Cortex of kidney (tissue), 1 donor: ENCODE measurements around the gene SYNPR.
"Not testable (repeated sequence)": the region's sequence is repeated elsewhere in the genome, so short reads cannot be mapped to it uniquely, and the experiment has no call there.

ENCODE experiments used
- DNase-seq: peaks from one replicate; lab custom pipeline; 2025; lab: John Stamatoyannopoulos, UW

The SYNPR gene

DNA sequence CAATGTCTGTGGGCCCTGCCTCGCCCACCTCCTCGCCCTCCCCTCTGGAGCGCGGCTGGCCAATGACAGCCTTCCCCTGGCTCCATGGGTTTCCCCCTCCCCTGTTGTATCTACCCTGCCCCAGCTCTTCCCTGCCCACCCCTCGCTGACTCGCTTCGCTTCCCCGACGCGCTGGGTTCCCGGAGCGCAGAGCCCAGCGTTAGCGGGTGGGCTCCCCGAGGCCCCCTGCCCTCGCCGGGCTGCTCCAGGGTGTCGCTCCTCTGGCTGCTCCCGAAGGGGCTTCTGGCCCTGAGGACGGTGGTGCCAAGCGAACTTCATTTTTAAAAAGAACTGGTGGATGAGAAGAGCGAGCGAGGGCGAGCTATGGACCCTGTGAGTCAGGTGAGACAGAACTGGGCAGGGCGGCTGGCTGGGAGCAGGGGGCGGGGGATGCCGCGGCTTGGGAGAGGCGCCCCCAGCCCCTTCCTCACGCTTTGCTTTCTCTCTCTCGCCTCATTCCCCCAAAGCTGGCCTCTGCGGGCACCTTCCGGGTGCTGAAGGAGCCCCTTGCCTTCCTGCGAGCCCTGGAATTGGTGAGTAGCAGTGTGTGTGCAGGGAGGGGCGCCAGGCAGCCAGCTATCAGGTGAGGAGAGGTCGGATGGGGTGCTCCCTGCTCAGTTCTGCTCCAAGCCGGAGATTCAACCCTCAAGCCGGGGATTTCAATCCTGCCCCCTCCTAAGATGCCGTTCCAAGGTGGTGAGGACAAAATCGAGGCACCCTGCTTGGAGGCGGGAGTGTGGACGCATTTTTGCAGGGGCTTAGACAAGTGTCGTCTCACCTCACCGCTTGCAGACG lies at the start of gene SYNPR:
Gene SYNPR, plus strand, starts transcription at position 138 of the 834 bp plus-strand sequence.
- DNase-seq: no peak

DNA sequence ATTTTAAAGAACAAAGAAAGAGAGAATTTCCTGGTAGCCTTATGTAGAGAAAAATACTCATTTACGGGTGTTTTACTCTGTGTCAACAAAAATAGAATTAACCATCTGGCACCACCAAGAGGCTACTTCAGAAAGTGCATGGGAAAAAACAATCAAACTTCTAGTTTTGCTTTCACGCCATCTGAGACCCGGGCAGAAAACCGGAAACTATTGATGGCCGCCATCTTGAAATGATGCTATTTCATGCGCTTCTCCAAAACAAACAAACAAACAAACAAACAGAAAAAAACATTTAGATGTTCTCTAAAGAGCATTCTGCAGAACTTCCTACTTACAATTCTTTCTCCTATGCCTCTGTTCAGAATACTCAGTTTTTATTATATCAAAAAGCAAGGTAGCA lies 49.4 kb upstream of the SYNPR start:
- no peak for DNase-seq

DNA sequence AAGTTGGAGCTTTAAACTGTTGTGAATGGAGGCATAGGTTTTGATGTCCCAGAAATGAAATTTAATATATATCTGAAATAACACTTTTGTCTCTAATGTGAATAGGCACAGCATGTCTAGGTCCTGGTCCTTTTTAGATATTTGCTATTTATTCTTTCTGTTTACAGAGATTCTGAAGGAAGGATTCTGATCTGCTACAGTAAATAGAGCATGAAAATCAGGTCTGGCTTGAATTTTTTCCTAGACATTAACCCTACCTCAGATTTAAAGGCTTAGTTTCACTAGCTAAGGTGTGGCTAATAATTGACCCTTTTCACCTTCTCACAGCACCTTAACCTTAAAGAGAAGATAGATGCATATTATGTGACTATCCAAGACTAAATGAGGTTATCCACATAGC lies 48.0 kb upstream of the SYNPR start:
- DNase-seq: no peak

DNA sequence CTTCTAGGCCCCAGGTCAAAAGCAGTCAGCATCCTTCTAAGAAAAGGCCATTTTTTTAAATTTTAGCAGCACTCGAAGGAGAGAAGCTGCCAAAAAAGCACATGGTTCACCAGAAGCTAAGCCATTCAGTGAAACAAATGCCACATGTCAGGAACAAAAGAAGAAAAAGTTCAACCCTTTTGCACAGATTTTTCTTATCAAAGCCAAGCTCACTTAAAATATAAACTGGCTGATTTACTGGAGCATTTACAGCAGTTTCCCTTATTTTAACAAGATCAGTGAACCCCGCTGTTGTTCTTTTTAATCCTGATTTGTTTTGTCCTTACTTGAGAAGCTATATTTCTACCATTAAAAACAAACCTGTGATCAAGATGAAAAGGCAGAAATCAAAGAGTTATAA lies 46.5 kb upstream of the SYNPR start:
- DNase-seq: no peak

DNA sequence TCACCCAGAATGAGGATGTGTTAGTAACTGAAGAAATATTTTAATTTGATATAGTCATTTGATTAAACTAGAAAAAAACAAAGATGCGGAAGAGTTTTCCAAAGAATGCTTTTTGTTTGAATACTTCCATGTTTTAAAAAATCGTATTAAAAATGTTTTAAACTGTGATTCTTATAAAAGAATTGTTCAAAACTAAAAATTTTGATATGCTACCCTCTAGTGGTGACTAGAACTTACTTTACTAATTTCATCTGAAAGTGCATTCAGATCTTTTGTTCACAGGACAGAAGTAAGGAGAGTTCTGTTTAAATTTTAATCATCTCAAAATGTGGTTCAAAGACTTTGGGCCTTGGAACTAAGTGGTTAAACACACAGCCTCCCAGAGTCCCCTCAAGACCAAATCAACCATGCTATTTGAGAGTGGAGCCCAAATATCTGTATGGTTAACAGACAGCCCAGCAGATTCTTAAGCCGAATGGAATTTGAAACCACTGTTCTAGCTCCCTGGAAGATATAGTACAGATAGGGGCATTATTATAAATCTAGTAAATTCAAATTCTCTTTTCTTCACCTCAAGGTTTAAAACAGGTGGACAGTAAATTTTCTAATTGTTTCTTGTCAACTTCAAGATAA lies 45.2 kb upstream of the SYNPR start:
- DNase-seq: no peak

DNA sequence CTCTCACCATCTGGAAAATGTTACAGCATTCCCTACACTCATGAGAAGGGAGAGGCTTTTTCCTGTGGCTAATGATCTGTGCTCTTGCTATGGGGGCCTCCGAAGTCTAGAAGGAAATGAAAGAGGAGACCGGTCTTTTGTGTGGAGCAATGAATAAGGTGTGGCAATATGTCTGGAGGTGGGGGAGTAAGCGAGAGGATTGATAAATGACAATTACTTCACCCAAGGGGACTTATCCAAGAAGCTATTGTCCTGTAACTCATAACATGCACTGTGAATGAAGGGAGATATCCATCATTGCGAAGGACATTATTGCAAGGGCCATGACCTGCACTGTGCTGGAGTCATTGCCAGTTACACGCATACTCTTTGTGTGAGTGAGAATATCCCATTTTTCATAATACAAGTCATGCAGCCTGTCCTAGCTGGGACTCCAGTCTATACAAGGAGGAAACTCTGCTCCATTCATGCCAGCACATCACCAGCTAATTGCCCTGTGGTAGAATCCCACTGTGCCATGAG lies 37.7 kb upstream of the SYNPR start:
- no peak for DNase-seq

DNA sequence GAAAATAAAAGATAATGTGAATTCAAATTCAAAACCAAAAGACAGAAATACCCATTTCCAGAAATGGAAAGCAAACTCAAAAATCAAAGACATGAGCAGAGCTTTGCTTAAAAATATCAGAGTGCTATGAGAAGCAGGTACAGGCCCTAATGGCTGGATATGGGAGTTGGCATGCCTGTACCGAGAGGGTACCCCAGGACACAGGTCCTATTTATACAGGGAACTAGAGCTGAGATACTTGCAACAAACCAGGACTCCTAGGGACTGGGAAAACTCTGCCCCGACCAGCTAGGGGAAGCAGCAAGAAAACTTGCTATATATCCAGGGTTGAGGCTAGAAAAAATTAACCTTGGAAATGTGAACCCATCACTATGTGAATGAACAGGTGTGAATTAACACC lies 36.0 kb upstream of the SYNPR start:
- DNase-seq: no peak

DNA sequence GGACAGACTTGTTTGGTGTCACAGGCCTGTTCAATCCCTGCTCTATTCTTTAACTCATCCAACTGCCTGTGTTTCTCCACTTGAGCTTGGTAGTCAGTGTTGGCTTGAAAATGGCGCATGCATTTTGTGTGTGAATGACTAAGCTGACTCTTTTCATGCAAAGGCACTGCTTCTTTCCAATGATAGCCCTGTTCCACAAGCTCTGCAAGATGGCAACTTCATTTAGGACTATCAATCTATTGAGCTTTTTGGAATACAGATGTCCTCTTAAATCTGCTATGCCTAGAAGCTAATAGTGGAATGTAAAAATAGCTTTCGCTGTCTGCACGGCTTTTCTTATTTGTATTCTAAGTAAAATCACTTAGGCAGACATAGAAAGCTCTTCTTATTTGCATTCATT lies 33.6 kb upstream of the SYNPR start:
- no peak for DNase-seq

DNA sequence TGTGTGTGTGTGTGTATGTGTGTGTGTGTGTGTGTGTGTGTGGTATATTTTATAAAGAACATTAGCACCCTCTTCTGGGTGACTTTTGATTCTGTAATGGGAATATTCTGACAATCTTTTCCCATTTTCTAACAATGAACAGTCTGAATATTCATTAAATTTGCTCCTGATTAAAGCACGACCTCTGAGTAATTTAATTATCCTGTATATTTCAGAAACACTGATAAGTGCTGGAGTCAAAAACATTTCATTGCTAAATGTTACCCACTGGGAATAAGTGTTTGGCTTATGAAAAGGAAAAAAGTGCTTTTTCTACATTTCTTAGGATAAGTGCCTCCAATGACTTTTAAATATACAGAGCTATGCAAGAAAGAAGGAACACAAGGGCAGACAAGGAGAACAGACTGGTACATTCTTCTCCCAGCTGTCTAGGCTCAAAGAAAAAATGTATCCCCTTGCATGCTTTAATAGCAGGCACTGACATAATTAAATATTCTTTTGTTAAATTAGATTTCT lies 32.3 kb upstream of the SYNPR start:
- DNase-seq: no peak

DNA sequence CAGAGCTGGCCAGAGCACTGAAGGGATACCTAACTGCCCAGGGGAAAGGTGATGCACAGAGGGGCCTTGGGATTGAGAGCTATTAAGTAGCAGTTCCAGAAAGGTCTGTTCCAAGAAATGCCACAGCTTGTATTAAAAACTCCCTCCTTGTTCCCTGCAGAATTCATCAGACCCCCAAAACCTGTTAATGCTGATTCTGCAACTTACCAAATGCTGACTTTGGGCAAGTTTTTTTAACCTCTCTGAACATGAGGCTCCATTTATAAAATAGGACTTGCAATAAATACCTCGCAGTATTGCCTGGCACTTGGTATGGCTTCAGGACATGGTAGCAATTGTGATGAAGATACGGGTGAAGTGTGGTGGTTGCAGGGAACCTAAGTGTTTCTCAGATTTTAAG lies 30.1 kb upstream of the SYNPR start:
- no peak for DNase-seq

DNA sequence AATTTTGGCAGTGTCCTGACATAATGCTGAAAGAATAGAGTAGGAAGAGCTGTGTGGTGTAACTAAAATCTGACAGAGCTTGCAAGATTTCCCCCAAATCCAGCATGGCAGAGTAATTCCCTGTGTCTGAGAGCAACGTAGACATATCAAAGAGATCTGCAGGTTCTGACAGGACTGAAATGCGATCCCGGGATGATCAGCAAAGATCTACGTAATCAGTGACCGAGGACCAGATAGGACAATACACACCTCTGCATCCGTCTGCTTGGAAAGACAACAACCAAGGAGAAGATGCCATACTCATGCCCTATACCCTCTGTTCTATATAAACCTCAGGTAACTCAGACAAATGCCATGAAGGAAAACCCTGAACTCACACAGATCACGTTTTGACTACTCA lies 26.6 kb upstream of the SYNPR start:
- DNase-seq: no peak

DNA sequence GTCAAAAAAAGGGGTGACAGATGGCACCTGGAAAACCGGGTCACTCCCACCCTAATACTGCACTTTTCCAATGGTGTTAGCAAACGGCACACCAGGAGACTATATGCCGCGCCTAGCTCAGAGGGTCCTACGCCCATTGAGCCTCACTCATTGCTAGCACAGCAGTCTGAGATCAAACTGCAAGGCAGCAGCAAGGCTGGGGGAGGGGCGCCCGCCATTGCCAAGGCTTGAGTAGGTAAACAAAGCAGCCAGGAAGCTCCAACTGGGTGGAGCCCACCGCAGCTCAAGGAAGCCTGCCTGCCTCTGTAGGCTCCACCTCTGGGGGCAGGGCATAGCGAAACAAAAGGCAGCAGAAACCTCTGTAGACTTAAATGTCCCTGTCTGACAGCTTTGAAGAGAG lies 22.3 kb upstream of the SYNPR start:
- DNase-seq: not testable (repeated sequence)

DNA sequence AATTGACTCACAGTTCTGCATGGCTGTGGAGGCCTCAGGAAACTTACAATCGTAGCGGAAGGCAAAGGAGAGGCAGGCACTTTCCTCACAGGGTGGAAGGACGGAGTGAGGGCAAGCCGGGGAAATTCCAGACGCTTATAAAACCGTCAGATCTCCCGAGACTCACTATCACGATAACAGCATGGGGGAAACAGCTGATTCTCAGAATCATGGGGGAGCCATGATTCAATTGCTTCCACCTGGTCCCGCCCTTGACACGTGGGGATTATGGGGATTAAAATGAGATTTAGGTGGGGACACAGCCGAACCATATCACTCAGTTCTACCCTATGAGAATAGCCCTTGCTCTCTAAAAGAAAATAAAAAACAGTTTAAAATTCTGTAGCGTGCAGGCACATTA lies 13.4 kb upstream of the SYNPR start:
- DNase-seq: no peak

DNA sequence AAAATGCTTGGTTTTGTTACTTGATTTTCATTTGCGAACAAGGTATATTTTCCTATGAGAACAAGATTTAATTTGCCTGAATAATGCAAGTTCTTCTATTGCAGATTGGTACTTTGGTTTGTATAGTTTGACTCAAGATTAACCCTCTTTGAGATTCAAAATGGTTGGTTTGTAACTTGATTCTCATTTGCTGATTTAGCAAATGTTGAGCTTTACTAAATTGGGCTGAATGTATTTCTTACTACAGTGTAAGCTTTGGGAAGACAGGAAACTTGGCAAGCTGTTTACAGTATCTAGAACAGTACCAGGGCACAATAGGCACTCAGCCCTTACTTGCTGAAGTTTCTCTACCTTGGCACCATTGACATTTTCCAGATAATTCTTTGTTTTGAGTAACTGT lies 3.7 kb upstream of the SYNPR start:
- DNase-seq: no peak

DNA sequence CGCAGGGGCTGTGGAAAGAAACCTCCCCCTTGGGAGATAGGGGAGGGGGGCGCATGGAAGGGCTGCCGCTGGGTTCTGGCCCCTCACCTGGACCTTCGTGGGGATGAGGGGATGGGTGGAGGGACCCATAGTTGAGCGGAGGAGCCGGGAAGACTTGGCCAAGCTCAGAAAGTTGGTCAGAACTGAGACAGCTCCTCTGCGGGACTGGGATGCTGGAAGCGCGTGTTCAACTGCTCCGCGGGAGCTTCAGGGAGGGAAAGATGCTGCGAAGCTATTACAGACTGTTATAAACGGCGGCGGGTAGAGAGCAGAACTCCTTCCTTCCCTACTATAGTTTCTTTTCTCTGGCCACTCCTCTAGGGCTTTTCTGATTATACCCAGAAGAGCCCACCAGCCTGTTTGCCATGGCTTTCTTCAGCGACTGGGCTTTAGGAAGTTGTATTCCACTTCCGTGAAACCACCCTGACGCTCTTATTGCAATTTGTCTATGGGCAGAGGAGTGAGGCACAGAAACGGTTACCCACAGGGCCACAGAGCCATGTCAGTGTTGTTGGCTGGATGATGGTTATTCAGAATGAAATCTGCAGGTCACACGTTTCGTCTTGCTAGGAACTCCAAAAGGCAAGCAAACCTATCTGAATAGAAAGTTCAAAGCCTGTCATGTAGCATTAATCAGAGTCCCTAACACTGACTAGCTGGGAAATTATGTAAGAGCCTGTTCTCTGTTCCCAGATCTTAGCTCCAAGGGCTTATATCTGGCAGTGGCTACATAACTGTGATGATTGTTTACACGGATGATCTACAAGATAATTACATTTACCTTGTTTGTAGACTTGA lies 1.1 kb downstream of the SYNPR start:
- DNase-seq: no peak

DNA sequence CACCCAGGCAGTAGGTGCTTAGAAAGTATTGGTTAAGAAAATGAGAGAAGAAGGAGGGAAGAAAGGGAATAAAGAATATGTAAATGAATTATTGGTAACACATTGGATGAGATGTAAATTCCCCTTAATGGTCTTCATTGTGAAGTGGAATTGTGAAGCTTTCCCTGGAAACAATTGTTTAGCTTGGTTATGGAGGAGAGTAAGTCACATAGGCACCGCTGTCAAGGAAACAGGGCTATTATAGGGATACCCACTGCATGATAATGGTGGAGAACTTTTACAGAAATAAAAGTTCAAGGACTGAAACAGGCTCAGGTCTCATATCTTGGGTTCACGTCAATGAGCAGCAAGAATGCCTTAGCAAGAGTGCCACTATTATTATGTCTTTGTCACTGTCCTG lies 9.5 kb downstream of the SYNPR start:
- DNase-seq: no peak

DNA sequence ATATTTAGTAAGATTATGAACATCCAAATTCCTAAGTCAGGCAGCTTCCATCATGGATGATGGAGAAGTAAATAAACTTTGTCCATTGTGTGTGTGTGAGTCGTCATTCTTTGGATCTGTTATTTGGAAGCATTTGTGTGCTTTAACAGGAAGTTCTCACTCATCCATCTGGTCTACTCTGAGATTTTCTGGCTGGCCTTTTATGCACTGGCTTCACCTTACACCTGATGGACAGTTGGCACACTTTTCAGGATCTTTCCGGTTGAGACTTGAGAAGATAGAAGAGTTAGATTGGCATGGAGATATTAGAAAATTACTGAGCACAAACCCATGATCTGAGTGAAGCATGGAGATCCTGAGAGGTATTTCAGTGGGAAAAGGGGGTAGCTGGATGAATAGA lies 12.6 kb downstream of the SYNPR start:
- DNase-seq: no peak

DNA sequence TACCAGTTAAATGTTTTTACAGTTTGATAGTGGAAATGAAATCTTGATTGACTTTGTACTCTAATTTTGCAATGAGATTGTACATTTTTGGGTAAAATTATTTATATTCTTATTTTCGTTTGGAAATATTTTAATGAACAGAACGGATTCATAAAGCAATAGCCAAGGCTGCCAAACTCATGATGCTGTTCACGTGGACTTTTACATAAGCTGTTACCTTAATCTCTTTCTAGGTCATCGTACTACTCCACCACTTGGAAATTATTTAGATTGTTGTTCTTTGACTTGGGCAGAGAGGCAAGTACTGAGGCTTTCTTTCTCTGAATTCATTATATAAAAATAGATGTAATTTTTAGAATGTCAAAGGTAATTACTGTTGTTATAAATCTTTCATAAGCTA lies 16.2 kb downstream of the SYNPR start:
- DNase-seq: no peak

DNA sequence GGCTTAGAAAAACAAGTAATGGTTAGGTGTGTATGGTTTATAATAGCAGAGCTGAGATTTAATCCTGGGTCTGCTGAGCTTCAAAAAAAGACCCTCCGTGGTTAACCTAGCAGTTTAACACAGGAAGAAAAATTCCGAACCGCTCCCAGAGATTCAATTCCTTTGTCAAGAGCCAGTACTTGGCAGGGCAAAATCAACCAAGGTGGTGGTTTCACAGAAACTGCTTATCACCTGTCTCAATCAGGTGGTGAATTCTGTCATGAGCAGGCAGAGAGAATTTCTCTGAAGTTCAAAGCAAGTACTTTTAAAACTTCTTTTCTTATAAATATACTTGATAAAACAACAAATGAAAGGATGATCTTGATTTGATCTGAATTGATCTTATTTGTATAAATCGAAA lies 17.2 kb downstream of the SYNPR start:
- no peak for DNase-seq

DNA sequence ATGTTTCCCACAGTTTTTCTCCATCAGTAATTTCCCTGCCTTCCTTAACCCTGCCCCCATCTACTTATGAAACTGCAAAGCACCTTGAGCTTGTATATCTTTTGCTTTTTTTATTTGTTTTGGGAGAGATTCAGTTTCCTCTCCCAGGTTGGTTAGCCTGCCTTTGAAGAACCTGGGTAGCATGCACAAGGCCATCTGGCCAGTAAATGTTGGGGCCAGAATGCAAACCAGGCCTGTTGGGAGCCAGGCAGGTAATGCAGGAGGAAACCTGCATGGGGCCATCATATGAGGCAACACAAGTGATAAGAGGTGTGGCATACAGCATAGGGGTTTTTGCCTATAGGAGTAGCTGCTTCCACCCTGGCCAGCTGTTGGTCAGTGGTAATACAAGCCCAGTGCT lies 17.7 kb downstream of the SYNPR start:
- DNase-seq: no peak

DNA sequence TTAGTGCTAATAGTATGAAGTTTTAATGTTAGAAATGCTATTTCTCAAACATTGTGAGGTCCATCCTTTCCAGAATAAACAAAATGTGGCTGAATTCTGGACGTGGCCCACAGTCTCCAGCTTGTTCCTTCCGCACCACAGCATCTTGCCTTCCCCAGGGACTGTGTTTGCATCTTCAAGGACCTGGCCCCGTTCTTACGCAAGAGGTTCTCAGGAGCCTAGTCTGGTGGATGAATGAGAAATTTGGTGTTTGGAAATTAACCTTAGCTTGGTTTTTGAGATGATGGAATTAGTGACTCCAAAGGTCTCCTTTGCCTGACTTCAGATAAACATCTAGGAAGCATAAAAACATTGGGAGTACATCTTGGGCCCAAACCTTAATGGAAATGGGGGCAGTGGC lies 18.1 kb downstream of the SYNPR start:
- no peak for DNase-seq

DNA sequence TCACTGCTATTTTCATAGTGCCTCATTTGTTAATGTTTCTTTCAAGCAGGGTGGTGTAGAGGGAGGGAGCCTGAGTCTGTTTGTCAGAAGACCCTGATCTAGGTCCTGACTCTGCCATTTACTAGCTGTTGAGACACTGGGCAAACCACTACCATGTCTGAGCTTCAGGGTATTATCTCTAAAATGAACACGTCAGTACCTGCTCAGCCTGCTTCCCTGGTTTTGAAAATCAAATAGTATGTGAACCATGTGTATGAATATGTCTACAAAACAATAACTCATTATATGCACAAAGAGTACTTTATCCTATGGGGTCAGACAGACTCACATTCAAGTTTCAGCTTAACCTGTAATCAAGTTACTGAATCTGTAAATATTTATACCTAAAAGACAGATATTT lies 25.1 kb downstream of the SYNPR start:
- no peak for DNase-seq

DNA sequence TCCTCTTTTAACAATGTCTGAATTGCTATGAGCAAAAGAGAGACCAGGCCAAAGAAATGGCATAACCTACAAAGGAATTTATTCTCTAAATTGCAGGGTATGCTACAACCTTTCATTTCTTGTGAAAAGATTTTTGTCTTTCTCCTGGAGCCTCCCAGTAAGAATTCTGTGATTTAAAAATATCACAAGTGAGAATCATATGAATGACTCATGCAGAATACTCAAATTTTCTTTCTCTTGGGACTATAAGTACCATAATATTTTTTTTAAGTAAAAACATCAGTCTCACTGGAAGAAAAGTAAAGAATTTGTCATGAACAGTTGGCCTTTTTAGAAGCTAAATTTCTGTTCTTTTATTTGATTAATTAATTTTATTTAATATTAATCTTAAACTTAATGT lies 26.3 kb downstream of the SYNPR start:
- no peak for DNase-seq
